ENCODE data around the gene DUSP1. TPM values are rescaled to one million over a fixed set of nuclear protein-coding genes. Genes with fewer than 3 reads are reported as not detected.

The DUSP1 gene
- total and polyA plus RNA-seq, 10 donors: 46.0 to 818 (median 239) TPM

DNA sequence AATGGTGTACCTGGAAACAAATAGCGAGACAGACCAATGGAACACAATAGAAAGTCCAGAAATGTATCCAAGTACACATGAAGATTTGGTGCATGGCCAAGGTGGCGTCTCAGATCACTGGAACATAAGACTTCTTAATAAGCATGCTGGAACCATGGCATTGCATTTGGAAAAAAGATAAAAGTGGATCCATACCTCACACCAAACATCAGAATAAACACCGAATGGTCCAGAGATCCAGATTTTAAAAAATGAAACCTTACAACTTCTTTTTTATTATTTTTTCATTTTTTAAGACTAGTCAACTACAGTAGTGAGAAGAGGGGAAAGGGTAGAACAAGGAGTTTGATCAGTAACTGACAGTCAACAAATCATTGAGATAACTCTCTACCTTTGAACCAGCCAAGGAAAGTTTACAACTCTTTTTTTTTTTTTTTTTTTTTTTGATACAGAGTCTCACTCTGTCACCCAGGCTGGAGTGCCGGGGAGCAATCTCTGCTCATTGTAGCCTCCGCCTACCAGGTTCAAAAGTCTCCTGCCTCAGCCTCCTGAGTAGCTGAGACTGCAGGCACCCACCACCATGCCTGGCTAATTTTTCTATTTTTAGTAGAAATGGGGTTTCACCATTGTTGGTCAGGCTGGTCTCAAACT, 8.8 kb upstream of the DUSP1 start:
- WGBS, 5 donors: 95 to 98% (median 96%) methylated on average over 5 of the region's 5 CpGs
- no peak for TF ChIP-seq POLR2AphosphoS5 (IDR thresholded peaks at IDR 0.05)
- no peak for TF ChIP-seq POLR2A (IDR thresholded peaks at IDR 0.05)
- no peak for TF ChIP-seq CTCF (IDR thresholded peaks at IDR 0.05 in 8 of 11, conservative IDR thresholded peaks at IDR 0.05 in 3 of 11)
- intact Hi-C loops (cut with DNase I; ENCODE audit: low total_unique reads): no loop called here
- no peak overlapping the region for H3K4me3 ChIP-seq
- H3K9me3 ChIP-seq: no peaks in the 10 kb centered on the region
- no peaks in the 10 kb centered on the region for H3K27me3 ChIP-seq (replicated peaks in 1 of 7)
- peak overlapping the region in 1 of 8 donors; percentile 100 for H3K27ac ChIP-seq
- peaks cover 16 to 47% (median 33%) of the 10 kb centered on the region in 6 donors for H3K4me1 ChIP-seq
- no peak for DNase-seq
- H3K36me3 ChIP-seq: no peaks in the 10 kb centered on the region

DNA sequence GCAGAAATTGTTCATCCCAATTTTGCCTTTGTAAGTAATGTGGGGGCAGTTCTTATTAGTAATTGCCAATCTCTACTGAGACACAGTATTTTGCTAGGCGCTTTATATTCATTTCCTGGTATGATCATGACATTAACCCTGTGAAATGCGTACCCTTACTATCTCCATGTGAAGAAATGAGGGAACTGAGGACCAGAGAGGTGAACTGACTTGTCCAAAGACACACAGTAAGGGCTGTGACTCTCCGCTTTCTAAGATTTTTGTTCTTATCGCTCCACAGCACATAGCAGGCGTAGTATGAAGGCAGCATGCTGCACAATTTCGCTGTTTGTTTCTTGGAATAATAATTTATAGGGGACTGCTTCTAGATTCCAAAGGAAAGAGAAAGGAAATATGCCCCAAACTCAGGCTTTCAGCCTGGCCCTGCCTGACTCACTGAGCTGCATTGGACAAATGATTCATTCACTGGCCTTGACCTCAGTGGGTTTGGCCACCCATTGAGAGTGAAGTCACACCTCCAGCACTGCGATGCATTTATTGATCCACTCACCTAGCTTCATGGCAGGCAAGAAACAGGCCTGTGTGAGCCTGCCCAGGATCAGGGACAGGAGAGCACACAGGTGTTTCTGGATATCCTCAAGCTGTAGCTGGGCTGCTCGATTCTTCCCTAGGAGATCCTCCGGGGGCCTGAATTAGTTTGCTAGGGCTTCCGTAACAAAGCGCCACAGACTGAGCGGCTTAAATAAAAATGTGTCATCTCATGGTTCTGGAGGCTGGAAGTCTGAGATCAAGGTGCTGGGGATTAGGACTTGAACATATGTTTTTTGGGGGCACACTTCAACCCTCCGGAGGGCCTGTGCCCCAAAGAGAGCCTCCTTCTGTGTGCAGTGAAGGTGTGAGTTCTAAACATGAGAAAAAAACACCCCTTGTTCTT, 7.2 kb upstream of the DUSP1 start:
- WGBS, 5 donors: 74 to 81% (median 78%) methylated on average over 13 of the region's 13 CpGs
- TF ChIP-seq POLR2AphosphoS5 (IDR thresholded peaks at IDR 0.05) (peak in 1 of 3 donors; percentile 35), CTCF (IDR thresholded peaks at IDR 0.05 in 8 of 11, conservative IDR thresholded peaks at IDR 0.05 in 3 of 11) (no peak), POLR2A (IDR thresholded peaks at IDR 0.05) (no peak)
- Histone ChIP-seq H3K4me3 (peak overlapping the region in 2 of 8 donors; percentile 1 to 59), H3K36me3 (no peaks in the 10 kb centered on the region), H3K27ac (peak overlapping the region; percentile 73 to 100 (median 100)), H3K27me3 (replicated peaks in 1 of 7) (no peaks in the 10 kb centered on the region), H3K9me3 (no peaks in the 10 kb centered on the region), H3K4me1 (peaks cover 22 to 64% (median 48%) of the 10 kb centered on the region in 6 donors)
- no peak for DNase-seq
- intact Hi-C loops (cut with DNase I; ENCODE audit: low total_unique reads): no loop called here

- H3K4me3 ChIP-seq: peak overlapping the region in 1 of 8 donors; percentile 59
- no peak for DNase-seq
- no peaks in the 10 kb centered on the region for H3K36me3 ChIP-seq
- 80 to 92% (median 85%) methylated on average over 2 of the region's 2 CpGs for WGBS, 5 donors
- H3K4me1 ChIP-seq: peaks cover 27 to 80% (median 65%) of the 10 kb centered on the region in 6 donors
- peak overlapping the region; percentile 22 to 100 (median 100) for H3K27ac ChIP-seq
- no peaks in the 10 kb centered on the region for H3K9me3 ChIP-seq
- intact Hi-C loops (cut with DNase I; ENCODE audit: low total_unique reads): no loop called here
- no peaks in the 10 kb centered on the region for H3K27me3 ChIP-seq (replicated peaks in 1 of 7)
- TF ChIP-seq CTCF (IDR thresholded peaks at IDR 0.05 in 8 of 11, conservative IDR thresholded peaks at IDR 0.05 in 3 of 11) (no peak), POLR2AphosphoS5 (IDR thresholded peaks at IDR 0.05) (no peak), POLR2A (IDR thresholded peaks at IDR 0.05) (no peak)
These were observed 5.2 kb upstream of the DUSP1 start for GRCh38 chr5:172776235-172776594.

Measured in spleen (tissue), 11 donors.